Measurements from ENCODE around the gene ELL3.
"Not testable (repeated sequence)": the region's sequence is repeated elsewhere in the genome, so short reads cannot be mapped to it uniquely, and the experiment has no call there.

The ELL3 gene

GRCh38 chr15:43726306-43726705 lies 50.5 kb downstream of the ELL3 start:
- in situ Hi-C loops (cut with HindIII; ENCODE audit: low sequenced_read_pairs), result not testable (repeated sequence)

GRCh38 chr15:43723151-43723550 lies 53.6 kb downstream of the ELL3 start:
- in situ Hi-C loops (cut with HindIII; ENCODE audit: low sequenced_read_pairs), result no loop called here
